GM11168 (cell line): ENCODE results near the gene ADAP2.
"Not testable (repeated sequence)": the region's sequence is repeated elsewhere in the genome, so short reads cannot be mapped to it uniquely, and the experiment has no call there.

Experiments used
- in situ Hi-C: fragments of 300-500 bp; cut with MboI; formaldehyde crosslinking; loops from one replicate; pipeline ENCODE4 v1.12.0; 2022; ENCODE audit warnings: low sequenced_read_pairs; ENCODE audit not compliant: unreplicated experiment

ADAP2 gene

GRCh38 chr17:30965686-30966085 lies 43.9 kb downstream of the ADAP2 start:
- in situ Hi-C loops = no loop called here

- in situ Hi-C loops = not testable (repeated sequence)
These were observed 46.2 kb downstream of the ADAP2 start for GRCh38 chr17:30967911-30968310.

GRCh38 chr17:30969989-30970830 lies 48.5 kb downstream of the ADAP2 start:
- in situ Hi-C loops = no loop called here

GRCh38 chr17:30970831-30971567 lies 49.3 kb downstream of the ADAP2 start, which contains the start of gene RNF135:
Gene RNF135, plus strand, starts transcription at chr17:30971039. Its CDS starts 35 bp downstream, at chr17:30971074.
- in situ Hi-C loops = no loop called here

- in situ Hi-C loops = no loop called here
These were observed 53.5 kb downstream of the ADAP2 start for GRCh38 chr17:30975042-30975820.

- in situ Hi-C loops = not testable (repeated sequence)
These were observed 58.2 kb downstream of the ADAP2 start for GRCh38 chr17:30979919-30980318.

- in situ Hi-C loops = no loop called here
These were observed 60.1 kb downstream of the ADAP2 start for GRCh38 chr17:30981531-30982519.

GRCh38 chr17:30982855-30983254 lies 61.1 kb downstream of the ADAP2 start:
- in situ Hi-C loops = no loop called here

- in situ Hi-C loops = no loop called here
These were observed 68.7 kb downstream of the ADAP2 start for GRCh38 chr17:30990458-30990857.

- in situ Hi-C loops = no loop called here
These were observed 70.8 kb downstream of the ADAP2 start for GRCh38 chr17:30992551-30992950.

- in situ Hi-C loops = no loop called here
These were observed 73.6 kb downstream of the ADAP2 start for GRCh38 chr17:30995347-30995746.

GRCh38 chr17:30996486-30996885 lies 74.7 kb downstream of the ADAP2 start:
- in situ Hi-C loops = no loop called here

GRCh38 chr17:30997270-30997669 lies 75.5 kb downstream of the ADAP2 start:
- in situ Hi-C loops = no loop called here

GRCh38 chr17:30997842-30998241 lies 76.1 kb downstream of the ADAP2 start:
- in situ Hi-C loops = no loop called here

GRCh38 chr17:31002047-31002446 lies 80.3 kb downstream of the ADAP2 start:
- in situ Hi-C loops = no loop called here

- in situ Hi-C loops = no loop called here
These were observed 81.6 kb downstream of the ADAP2 start for GRCh38 chr17:31003225-31003866.

GRCh38 chr17:31004160-31004559 lies 82.4 kb downstream of the ADAP2 start:
- in situ Hi-C loops = no loop called here

- in situ Hi-C loops = no loop called here
These were observed 86.1 kb downstream of the ADAP2 start for GRCh38 chr17:31007695-31008373.
